ENCODE data around the gene SLCO1A2. TPM values are rescaled to one million over a fixed set of nuclear protein-coding genes. Genes with fewer than 3 reads are reported as not detected.
A peak's percentile ranks its signal among the peaks of the same experiment; 100 is the strongest.

The SLCO1A2 gene
- polyA plus RNA-seq, 12 donors: 0.05 TPM; not detected in 11

DNA sequence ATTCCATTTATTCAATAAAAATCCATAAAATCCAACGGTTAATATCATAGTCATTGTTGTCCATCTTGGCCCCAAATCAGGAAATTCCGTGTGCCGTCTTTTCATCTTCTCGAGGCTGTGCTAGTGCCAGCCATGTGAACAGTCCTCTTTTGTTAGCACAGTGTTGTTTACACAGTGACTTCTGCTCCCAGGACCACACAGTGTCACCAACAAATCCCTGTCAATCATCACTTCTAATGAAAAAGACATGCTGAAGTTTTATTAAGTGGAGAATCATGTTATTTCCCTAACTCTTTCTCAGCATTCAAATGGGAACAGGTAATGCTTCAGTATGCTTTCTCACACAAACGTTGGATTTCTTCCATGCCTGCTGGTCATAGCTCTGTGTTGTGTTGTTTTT lies 1.9 kb upstream of the SLCO1A2 start:
- DNase-seq: no peak

DNA sequence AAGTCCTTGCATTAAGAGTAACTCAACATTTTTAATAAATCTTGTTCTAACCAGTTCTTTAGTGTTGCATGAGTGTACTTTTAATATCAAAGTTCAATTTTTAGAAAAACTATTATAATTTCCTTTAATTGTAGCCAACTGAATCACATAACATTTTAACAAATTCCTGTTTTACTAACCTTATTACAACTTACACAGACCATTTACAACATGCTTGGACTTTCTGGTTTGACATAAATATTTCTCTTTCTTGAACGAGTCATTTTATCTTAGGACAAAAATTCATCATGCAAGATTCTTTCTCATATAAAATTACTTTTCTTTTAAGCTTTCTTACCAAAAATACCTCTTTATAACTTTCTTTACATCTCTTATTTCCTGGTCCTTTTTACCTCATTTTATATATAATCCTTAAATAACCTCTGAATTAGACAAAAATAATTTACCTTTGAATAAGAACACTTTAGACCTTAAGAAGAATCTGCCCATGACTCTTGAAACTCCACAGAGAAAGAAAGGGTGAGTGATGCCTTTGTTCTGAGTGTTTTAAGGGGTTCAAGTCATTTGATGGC lies 3.9 kb downstream of the SLCO1A2 start:
- DNase-seq: no peak

DNA sequence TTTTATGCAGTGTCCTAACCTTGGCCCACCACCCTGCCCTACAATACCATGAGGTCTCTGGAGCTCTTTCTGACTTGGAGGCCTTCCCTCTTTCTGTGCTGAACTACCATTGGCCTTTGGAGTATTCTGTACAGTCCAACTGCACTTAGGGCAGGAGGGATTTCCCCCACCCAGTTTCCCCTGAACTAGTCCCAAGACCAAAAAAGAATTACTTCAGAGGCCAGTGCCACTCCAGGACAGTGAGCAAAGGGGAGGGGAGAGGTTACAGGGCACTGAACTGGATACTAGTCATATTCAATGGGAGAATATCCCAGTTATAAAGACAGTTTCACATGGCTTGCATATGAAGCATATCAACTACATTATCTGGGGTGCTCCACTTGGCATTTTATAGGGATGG lies 6.1 kb downstream of the SLCO1A2 start:
- no peak for DNase-seq

DNA sequence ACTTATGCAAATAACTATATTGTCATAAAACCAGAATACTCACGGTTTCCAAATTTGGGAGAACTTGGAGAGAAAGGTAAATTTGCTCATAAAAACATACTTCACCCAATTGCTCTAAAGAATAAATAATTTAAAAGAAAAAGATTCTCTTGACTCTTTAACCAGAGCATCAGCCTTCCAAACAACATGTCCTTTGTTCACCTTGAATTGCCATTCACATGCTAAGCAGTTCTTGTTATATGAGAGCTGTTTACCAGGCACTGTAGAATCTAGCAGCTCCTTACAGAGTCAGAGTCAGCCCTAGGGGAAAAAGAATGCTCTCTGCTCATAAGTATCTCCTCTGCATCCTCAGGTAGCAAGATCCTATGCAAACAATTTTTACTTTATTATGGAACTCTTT lies 10.2 kb downstream of the SLCO1A2 start:
- DNase-seq: no peak

DNA sequence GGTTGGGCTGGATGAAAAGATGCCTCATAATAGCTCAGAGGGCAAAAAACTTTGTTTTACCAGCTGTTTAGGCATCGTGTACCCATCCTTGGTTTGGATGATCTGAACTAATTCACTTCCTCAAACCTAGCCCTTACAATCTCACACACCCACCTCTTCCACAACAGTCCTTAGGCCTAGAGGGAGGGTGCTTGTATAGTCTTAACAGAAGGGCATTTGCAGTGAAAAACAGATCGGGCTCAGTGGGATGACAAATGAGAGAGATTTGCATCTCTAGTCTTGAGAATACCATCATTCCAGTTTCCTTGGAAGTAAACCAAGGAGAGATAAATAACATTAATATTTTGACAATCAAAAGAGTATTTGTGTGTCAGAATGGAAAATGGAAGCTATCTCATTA lies 11.0 kb downstream of the SLCO1A2 start:
- no peak for DNase-seq

DNA sequence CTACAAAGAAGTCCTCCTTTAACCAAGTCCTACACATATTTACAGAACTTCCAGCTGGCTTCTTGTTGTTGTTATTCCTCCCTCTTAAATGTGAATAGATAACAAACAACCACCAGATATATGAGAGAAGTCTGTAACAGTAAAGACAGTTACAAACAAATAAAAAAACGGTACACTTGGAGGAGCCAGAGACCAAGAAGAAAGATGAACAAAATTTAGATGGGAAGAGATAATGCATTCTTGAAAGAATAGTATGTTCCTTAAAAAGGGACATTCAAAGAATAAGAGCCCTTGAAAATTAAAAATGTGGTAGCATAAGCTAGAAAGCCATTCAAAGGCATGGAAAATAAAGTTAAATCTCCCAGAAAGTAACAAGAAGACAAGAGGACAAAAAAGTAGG lies 25.9 kb downstream of the SLCO1A2 start:
- DNase-seq: no peak

DNA sequence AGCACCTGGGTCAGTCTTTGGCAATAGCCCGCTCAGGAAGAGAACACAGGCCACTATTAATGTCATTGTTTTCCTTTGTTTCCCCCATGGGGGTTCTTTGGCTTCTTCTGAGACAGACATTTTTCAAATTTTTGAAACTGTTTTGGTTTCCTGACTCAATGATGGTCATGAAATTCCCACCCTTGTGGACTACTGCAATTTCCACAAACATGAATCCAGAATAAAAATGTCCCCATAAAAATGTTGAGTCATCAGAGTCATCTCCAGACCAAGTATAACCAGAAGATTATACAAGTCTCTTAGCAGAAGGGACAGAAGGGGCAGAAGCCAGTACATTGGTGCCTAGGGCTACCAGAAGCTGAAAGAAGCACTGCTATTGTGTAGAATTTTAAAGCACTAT lies 29.1 kb downstream of the SLCO1A2 start:
- DNase-seq: no peak

DNA sequence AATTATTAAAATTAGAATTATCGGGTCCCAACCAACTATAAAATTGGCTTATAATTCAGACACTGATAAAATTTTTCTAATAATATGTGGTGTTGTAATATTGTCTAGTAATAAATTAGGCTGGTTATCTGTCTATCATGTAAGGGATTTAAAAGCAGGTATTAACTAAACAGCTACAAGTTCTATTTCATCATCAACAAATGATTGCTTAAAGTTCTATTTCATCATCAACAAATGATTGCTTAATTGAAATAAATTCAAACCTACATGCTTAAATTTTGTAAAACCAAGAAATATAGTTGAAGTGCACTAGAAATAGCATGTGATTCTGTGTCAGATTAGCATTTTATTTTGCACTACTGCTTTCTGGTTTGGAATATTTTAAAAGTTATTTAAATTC lies 34.1 kb downstream of the SLCO1A2 start:
- no peak for DNase-seq

DNA sequence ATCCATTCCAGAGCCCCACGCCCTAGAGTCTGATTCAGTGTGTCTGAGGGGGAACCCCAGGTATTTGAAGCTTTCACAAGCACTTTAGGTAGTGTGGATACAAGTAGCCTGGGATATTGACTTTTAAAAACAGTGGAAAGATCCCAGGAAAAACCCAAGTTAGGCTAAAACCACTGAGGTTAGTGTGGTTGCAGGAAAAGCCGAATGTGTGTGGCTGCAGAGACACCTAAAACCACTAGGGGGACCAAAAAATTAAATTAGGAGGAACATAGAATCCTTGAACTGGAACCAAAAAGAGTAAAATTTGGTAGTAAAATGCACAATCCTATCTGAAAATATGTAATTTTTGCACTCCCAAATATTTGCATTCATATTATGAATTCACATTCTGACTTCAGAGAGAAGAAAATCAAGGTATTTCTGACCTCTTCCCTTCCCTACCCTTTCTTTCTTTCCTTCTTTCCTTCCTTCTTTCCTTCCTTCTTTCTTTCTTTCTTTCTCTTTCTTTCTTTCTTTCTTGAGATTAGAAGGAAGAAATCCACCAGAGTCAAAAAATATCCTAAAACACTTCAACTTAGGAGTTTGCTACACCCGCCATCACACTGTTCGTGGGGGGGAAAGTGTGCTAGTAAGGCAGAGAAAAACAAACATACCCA lies 37.8 kb downstream of the SLCO1A2 start:
- DNase-seq: no peak

DNA sequence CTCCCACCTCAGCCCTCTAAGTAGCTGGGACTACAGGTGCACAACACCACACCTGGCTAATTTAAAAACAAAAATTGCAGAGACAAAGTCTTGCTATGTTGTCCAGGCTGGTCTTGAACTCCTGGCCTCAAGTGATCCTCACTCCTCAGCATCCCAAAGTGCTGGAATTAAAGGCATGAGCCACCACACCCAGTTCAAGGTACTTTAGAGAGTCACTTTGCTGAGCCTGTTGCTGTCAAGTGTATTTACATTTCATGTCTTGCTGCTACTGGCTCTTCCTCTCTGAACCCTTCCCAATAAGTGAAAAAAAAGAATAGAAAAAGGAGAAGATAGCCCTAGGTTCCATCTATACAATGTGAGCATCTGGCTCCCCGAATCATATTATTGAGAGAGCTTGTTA lies 38.4 kb downstream of the SLCO1A2 start:
- DNase-seq: no peak

DNA sequence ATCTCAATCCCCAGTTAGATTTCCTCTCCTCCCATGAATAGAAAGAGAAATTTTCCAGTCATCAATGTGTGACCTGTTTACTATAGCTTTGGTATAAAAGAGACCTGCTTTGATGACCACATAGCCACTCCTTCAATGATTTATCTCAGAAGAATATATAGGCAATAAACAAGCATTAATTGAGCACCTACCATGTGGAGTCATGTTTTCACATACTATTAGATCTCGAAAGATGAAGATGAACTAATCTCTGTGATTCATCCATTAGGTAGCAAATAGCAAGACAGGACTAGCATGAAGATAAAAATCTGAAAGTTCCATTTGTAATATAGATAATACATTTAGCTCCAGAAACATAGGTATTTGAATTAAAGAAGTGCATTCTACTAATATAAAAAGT lies 40.5 kb downstream of the SLCO1A2 start:
- DNase-seq: no peak

DNA sequence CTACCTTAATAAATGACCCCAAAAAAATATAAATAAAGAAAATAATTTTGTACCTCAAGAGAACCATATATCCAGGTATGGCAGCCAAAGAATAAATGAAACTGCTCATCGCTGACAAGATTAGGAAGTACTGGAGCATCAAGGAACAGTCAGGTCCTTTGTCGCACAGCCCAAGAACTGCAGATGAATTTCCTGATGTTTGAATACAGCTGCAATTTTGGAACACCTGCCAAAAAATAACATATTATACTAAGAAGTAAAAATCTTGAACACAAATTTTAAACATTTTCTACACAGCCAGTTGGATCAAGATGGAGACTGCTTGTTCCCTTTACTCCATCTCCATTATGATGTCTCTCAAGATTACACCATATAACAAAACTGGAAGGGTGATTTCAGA lies 42.6 kb downstream of the SLCO1A2 start:
- peak; percentile 14 for DNase-seq

DNA sequence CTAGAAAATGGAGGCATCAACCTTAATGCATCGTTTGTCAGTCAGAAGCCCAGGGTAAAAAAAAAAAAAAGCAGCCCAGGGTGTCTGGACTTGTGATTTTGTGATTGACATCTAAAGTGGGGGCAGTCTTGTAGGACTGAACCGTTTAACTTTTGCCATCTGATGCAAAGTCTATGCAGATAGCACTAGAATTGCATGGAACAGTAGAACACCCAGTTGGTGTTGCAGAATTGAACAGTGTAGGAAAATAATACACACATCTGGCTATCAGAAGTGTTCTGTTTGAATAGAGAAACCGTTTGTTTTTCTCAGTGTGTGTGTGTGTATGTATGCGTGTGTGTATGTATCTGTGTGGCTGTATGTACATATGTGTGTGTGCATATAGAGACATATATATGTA lies 45.0 kb downstream of the SLCO1A2 start:
- DNase-seq: no peak

DNA sequence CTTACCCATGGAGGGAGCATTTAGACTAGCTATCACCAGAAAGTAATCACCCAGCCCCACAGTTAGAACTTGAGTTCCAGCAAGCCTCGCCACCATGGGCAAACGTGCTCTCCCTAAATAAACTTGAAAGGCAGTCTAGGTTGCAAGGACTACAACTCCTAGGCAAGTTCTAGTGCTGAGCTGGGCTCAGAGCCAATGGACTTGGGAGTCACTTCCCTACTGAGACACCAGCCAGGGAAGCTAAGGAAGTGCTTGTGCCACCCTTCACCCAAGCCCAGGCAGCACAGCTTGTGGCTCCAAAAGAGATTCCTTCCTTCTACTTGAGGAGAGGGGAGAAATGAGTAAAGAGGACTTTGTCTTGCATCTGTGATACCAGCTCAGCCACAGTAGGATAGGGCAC lies 57.9 kb downstream of the SLCO1A2 start:
- DNase-seq: no peak

DNA sequence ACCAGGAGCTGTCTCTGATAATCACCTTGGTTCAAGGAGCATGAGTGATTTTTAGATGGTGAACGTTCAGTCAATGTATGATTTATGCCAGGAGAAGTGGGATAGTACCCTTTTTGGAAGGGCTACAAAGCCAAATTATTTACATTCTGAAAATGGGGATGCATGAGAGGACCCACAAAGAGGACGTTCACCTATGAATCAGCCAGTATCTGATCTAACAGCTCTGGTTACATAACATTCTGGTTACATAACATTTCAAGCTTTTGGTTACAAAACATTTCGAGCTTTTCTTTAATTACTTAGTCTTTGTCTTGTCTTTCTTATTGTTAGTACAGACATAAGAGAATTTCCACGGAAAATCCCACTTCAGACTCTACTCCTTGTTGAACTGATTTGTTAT lies 68.8 kb downstream of the SLCO1A2 start:
- DNase-seq: no peak

DNA sequence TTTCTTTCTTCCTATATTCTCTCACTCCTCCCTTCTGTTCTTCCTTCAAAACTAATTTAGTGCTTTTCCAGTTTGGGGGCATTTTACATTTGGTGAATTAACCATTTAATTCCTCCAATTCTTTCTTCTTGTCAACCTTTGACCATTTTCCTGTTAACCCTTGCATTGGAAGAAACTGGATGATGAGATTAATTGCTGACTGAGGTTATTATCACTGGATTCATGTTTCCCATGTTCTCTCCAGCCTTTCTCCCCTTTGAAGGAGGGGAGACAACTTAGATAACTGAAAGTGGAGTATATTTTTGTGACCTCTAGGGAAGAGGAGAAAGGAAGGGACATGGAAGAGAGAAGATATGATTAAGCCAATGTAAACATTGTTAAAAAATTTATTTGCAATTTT lies 70.5 kb downstream of the SLCO1A2 start:
- DNase-seq: no peak

DNA sequence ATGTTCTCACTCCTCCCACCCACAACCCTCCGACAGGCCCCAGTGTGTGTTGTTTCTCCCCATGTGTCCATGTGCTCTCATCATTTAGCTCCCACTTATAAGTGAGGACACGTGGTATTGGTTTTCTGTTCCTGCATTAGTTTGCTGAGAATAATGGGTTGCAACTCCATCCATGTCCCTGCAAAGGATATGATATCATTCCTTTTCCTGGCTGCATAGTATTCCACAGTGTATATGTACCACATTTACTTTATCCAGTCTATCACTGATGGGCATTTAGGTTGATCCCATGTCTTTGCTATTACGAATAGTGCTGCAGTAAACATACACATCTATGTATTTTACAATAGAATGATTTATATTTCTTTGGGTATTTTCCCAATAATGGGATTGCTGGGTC lies 77.5 kb downstream of the SLCO1A2 start:
- no peak for DNase-seq

DNA sequence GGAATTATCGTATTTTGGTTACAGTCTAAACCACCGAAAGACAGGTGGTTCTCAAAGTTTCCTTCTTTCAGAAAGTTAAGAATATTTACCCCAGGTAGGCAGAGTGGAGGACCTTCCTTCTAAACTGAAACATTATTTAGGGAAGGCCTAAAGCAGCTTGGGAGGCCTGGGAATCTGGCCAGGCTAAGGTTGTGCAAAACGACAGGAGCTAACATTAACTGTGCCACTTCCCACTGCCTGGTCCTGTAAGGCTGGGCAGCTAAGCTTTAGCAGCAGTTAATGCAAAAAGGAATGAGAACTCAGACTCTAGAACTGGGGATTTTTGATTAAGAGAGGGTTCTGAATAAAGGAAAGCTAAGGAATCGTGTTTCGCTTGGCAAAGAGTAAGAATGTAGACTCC lies 82.6 kb downstream of the SLCO1A2 start:
- DNase-seq: no peak

DNA sequence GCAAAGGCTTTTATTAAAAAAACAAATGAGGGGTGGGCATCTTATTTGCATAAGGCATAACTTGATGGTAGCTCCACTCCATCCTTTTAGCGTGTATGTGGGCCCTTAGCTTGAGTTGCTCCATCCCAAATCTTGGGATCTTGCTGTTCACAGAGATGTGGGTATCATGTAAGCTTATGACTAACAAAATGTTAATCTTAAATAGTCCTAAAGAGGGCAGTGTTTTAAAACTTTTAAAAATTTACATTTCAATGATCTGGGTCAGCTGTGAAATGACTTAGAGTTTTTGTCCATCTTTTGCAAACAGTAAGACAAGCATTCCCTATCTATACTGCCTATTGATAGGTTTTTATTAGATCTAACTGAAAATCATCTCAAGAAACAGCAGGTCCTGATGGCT lies 86.0 kb downstream of the SLCO1A2 start:
- no peak for DNase-seq

DNA sequence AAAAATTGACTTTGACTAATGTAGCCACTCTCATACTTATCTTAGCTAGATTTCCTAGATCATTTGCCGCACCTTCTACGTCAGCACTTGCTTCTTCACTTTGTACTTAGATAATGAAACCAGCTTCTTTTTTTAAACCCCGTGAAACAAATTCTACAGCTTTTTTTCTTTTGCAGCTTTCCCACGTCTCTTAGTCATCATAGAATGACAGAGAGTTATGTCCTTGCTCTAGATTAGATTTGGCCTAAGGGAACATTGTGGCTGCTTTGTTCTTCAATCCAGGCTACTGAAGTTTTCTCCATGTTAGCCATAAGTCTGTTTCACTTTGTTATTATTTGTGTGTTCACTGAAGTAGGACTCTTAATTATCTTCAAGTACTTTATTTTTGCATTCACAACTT lies 94.9 kb downstream of the SLCO1A2 start:
- DNase-seq: no peak

DNA sequence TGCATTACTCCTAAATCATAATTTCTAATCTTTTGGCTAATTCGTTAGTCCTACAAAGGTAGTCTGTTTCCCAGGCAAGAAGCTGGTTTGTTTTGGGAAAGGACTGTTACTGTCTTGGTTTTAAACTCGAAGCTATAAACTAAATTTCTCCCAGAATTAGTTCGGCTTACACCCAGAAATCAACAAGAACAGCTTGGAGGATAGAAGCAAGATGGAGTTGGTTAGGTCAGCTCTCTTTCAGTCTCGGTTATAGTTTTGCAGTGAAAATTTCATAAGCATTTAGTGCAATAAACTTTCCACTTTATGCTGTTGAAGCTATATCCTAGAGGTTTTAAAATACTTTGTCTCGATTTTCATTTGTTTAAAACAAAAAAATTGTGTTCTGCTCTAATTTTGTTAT lies 100.3 kb downstream of the SLCO1A2 start:
- no peak for DNase-seq

DNA sequence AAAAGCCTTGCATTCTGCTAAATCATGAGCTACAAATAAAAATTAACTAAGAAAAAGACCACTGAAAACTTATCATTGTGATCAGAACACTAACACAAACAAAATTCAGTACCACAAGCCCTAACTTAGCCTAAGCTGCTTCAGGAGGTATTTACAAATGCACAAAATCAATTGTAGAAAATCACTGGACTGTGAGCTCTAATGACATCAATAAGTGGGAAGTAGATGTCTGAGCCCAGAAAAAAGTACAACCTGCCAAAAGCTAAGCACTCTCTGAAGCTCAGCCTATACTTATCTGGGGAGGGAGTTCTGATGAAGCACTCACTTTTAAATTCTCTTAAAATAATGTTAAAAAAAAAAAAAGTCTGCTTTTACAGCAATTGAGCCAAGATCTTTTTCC lies 110.8 kb downstream of the SLCO1A2 start:
- DNase-seq: no peak

DNA sequence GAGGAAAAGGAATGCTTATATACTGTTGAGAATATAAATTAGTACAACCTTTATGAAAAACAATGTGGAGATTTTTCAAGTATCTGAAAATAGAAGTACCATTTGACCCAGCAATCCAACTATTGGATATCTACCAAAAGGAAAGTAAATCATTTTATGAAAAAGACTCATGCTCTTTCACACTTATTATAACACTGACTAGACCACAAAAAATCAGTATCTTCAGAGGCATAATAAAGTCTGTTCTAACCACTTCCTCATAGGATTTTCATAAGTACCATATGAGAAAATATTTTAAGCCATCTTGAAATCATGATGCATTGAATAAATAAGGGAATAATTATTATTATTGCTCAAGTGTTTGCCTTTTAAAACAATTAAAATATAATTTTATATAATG lies 112.9 kb downstream of the SLCO1A2 start:
- no peak for DNase-seq

DNA sequence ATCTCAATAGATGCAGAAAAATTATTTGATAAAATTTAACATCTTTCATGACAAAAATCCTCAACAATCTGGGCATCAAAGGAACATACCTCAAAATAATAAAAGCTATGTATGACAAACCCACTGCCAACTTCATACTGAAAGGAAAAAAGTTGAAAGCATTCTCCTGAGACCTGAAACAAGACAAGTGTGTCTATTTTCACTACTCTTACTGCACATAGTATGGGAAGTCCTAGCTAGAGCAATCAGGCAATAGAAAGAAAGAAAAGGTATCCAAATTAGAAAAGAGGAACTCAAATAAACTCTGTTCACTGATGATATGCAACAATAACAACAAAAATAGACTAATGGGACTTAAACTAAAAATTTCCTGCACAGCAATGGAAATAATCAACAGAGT lies 113.6 kb downstream of the SLCO1A2 start:
- no peak for DNase-seq

All from muscle of arm (tissue), 12 donors.